GM12878 (cell line): ENCODE data around the gene UNKL.

Experiments used
- CREM ChIP-seq: IDR thresholded peaks from 2 replicates; pipeline ENCODE4 v1.6.1; 2014; ENCODE audit warnings: antibody characterized with exemption, low read depth
- CTCF ChIP-seq, 3 experiments: IDR thresholded peaks in 2 of 3; conservative IDR thresholded peaks in 1 of 3; 2 replicates each; pipeline ENCODE4 v1.5.1; 2011; ENCODE audit warnings: low read depth in 3 of 3, low read length in 3 of 3, mild to moderate bottlenecking in 3 of 3, control low read depth in 2 of 3, moderate library complexity in 2 of 3, inconsistent platforms in 1 of 3, mixed read lengths in 1 of 3; ENCODE audit not compliant: control insufficient read depth in 2 of 3, insufficient read depth in 1 of 3; ENCODE audit errors: extremely low read depth in 1 of 3
- EP300 ChIP-seq, 2 experiments: fragments of 150-350 bp in 1 of 2; IDR thresholded peaks; 2 replicates each; pipeline ENCODE4 v1.6.1; 2011 to 2012; ENCODE audit warnings: low read depth in 2 of 2, low read length in 2 of 2, borderline replicate concordance in 1 of 2, improper control_type of control experiment in 1 of 2, inconsistent platforms in 1 of 2; ENCODE audit not compliant: control insufficient read depth in 1 of 2
- POLR2AphosphoS5 ChIP-seq: IDR thresholded peaks from 2 replicates; pipeline ENCODE4 v1.6.1; 2011; ENCODE audit warnings: mild to moderate bottlenecking, low read length, inconsistent platforms
- REST ChIP-seq: IDR thresholded peaks from 2 replicates; pipeline ENCODE4 v1.6.1; 2012; ENCODE audit warnings: mild to moderate bottlenecking, low read depth, low read length
- SP1 ChIP-seq: IDR thresholded peaks from one replicate; pipeline ENCODE4 v1.6.1; 2011; ENCODE audit warnings: low read depth, low read length
- SUPT20H ChIP-seq: IDR thresholded peaks from 2 replicates; pipeline ENCODE4 v1.6.1; 2011; ENCODE audit warnings: low read depth, mild to moderate bottlenecking, low read length, moderate library complexity, borderline replicate concordance; ENCODE audit not compliant: control insufficient read depth
- YBX1 ChIP-seq: fragments of 450-650 bp; IDR thresholded peaks from 2 replicates; pipeline ENCODE4 v1.6.1; 2016; ENCODE audit warnings: antibody characterized with exemption
- YY1 ChIP-seq: IDR thresholded peaks from 2 replicates; pipeline ENCODE4 v1.6.1; 2011; ENCODE audit warnings: low read depth, mild to moderate bottlenecking, low read length
- ZNF274 ChIP-seq: IDR thresholded peaks from one replicate; pipeline ENCODE4 v1.8.0; 2011; ENCODE audit not compliant: insufficient read length, insufficient read depth
- ZZZ3 ChIP-seq: IDR thresholded peaks from 2 replicates; pipeline ENCODE4 v1.6.1; 2011; ENCODE audit warnings: low read depth; ENCODE audit not compliant: control insufficient read depth, insufficient read length

- TF ChIP-seq EP300 (IDR thresholded peaks at IDR 0.05; ENCODE audit: borderline replicate concordance in 1 of 2, control insufficient read depth in 1 of 2, low read depth in 2 of 2, low read length in 2 of 2) (no peak), YBX1 (no peak), SP1 (no peak), SUPT20H (no peak), REST (no peak), CTCF (IDR thresholded peaks at IDR 0.05 in 2 of 3, conservative IDR thresholded peaks at IDR 0.05 in 1 of 3; ENCODE audit: control insufficient read depth in 2 of 3, extremely low read depth in 1 of 3, insufficient read depth in 1 of 3, low read depth in 3 of 3, low read length in 3 of 3) (no peak), YY1 (no peak), CREM (no peak), POLR2AphosphoS5 (no peak), ZZZ3 (no peak), ZNF274 (no peak)
Observed at GRCh38 chr16:1357906-1358566, 56.5 kb downstream of the UNKL start.
